ENCODE results near the gene ZBTB5. TPM values are rescaled to one million over a fixed set of nuclear protein-coding genes. Genes with fewer than 3 reads are reported as not detected.

ZBTB5 gene
- total and polyA plus RNA-seq, 8 donors: 2.8 to 7.5 (median 4.8) TPM

- TF ChIP-seq, protein P1, sequence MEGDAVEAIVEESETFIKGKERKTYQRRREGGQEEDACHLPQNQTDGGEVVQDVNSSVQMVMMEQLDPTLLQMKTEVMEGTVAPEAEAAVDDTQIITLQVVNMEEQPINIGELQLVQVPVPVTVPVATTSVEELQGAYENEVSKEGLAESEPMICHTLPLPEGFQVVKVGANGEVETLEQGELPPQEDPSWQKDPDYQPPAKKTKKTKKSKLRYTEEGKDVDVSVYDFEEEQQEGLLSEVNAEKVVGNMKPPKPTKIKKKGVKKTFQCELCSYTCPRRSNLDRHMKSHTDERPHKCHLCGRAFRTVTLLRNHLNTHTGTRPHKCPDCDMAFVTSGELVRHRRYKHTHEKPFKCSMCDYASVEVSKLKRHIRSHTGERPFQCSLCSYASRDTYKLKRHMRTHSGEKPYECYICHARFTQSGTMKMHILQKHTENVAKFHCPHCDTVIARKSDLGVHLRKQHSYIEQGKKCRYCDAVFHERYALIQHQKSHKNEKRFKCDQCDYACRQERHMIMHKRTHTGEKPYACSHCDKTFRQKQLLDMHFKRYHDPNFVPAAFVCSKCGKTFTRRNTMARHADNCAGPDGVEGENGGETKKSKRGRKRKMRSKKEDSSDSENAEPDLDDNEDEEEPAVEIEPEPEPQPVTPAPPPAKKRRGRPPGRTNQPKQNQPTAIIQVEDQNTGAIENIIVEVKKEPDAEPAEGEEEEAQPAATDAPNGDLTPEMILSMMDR (IDR thresholded peaks at IDR 0.05): no peak
- Histone ChIP-seq H3K36me3 (no peaks in the 10 kb centered on the region), H3K9me3 (no peaks in the 10 kb centered on the region), H3K4me3 (no peak overlapping the region), H3K4me1 (peaks cover 4 to 22% (median 18%) of the 10 kb centered on the region in 3 donors), H3K27me3 (no peaks in the 10 kb centered on the region), H3K27ac (no peak overlapping the region)
- FAIRE-seq (no peak), DNase-seq (no peak), ATAC-seq (no peak)
- intact Hi-C loops (cut with DNase I): no loop called here
- 90 to 93% methylated on average over 9 of the region's 9 CpGs for WGBS, 2 donors
Observed at GRCh38 chr9:37410354-37410861, 54.8 kb downstream of the ZBTB5 start.

DNA sequence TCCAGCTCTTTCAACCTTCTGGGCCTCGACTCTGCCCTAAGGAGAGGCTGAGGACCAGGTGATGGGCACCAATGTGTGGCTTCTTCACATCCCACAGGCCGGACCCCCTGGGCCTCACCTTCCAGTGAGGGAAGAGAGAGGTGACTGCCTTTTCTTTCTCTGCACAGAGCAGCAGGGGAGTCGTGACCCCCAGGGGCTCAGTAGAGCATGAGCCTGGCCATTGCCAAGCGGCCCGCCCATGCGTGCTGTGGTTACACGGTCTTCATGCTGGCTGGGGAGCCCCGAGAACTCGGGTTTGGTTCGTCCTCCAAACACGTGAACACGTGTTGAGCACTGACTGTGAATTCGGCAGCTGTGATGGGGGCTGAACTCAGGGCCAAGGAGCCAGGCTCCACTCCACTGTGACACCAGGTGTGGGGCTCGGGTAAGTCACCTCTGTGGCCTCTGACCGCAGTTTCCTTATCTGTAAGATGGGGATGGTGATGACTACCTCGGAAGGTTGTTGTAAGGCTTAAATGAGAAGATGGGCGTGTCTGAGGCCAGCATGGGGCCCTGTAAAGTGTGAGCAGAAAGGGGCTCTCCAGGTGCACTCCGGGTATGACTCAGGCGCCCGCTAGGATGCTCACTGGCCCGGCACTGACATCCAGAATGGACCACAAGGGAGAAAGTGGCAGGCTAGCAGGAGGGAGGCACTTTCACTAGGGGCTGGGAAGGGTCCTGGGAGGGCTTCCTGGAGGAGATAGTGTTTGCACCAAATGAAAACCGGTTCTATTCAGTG is 56.1 kb downstream of the ZBTB5 start:
- no peaks in the 10 kb centered on the region for H3K27me3 ChIP-seq
- H3K9me3 ChIP-seq: no peaks in the 10 kb centered on the region
- intact Hi-C loops (cut with DNase I): no loop called here
- TF ChIP-seq, protein P1 (IDR thresholded peaks at IDR 0.05): no peak
- 83 to 87% methylated on average over 22 of the region's 22 CpGs for WGBS, 2 donors
- H3K27ac ChIP-seq: no peak overlapping the region
- peak in 1 of 6 donors; percentile 36 for DNase-seq
- FAIRE-seq: no peak
- H3K4me3 ChIP-seq: no peak overlapping the region
- peaks cover 4 to 23% (median 22%) of the 10 kb centered on the region in 3 donors for H3K4me1 ChIP-seq
- no peaks in the 10 kb centered on the region for H3K36me3 ChIP-seq
- no peak for ATAC-seq

DNA sequence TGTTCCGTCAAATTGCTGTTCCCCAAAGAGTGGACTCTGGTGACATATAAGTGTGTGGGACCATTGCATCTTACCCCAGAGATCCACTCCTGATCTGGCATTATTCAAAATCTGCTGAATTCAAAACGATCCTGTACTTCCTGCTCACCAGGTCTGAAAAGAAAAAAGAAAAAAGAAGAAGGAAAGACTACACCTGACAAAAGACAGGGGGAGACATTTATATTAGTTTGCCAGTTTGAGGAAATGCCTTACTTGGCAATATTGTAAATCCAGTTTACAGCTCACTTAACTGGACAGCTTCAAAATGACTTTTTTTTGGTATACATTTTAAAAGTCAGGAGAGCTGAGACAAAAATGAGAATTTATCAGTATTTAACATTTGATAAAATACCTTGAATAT is 57.8 kb downstream of the ZBTB5 start:
- WGBS, 2 donors: 55 to 63% methylated on average over 2 of the region's 2 CpGs
- peaks cover 4 to 28% (median 23%) of the 10 kb centered on the region in 3 donors for H3K4me1 ChIP-seq
- FAIRE-seq (no peak), ATAC-seq (peak in 1 of 4 donors; percentile 7), DNase-seq (no peak)
- no peak overlapping the region for H3K4me3 ChIP-seq
- no peaks in the 10 kb centered on the region for H3K36me3 ChIP-seq
- intact Hi-C loops (cut with DNase I): no loop called here
- H3K9me3 ChIP-seq: no peaks in the 10 kb centered on the region
- TF ChIP-seq, protein P1 (IDR thresholded peaks at IDR 0.05): no peak
- no peaks in the 10 kb centered on the region for H3K27me3 ChIP-seq
- H3K27ac ChIP-seq: peak overlapping the region in 2 of 4 donors; percentile 71 to 85

GRCh38 chr9:37406603-37407401 is 58.4 kb downstream of the ZBTB5 start:
- TF ChIP-seq, protein P1 (IDR thresholded peaks at IDR 0.05): no peak
- Histone ChIP-seq H3K9me3 (no peaks in the 10 kb centered on the region), H3K27me3 (no peaks in the 10 kb centered on the region), H3K27ac (peak overlapping the region; percentile 17 to 85 (median 46)), H3K4me3 (no peak overlapping the region), H3K36me3 (no peaks in the 10 kb centered on the region), H3K4me1 (peaks cover 4 to 31% (median 23%) of the 10 kb centered on the region in 3 donors)
- peak in 4 of 6 donors; percentile 64 to 77 (median 68) for DNase-seq
- WGBS, 2 donors: 71 to 76% methylated on average over 11 of the region's 11 CpGs
- FAIRE-seq: no peak
- peak; percentile 53 to 80 (median 67) for ATAC-seq
- intact Hi-C loops (cut with DNase I): no loop called here

Measured in pancreas (tissue), 10 donors.